ENCODE measurements around the gene ADAM17.

ADAM17 gene

GRCh38 chr2:9490789-9491188 is 64.8 kb downstream of the ADAM17 start:
- Histone ChIP-seq H3K36me3 (peaks cover 96% of the 10 kb centered on the region), H3K9me3 (ENCODE audit: severe bottlenecking) (no peaks in the 10 kb centered on the region), H3K27ac (no peak overlapping the region), H3K4me3 (ENCODE audit: low read depth, low read length) (no peak overlapping the region), H3K27me3 (ENCODE audit: insufficient read depth, low read depth, severe bottlenecking) (no peaks in the 10 kb centered on the region)
- TF ChIP-seq, protein P1, sequence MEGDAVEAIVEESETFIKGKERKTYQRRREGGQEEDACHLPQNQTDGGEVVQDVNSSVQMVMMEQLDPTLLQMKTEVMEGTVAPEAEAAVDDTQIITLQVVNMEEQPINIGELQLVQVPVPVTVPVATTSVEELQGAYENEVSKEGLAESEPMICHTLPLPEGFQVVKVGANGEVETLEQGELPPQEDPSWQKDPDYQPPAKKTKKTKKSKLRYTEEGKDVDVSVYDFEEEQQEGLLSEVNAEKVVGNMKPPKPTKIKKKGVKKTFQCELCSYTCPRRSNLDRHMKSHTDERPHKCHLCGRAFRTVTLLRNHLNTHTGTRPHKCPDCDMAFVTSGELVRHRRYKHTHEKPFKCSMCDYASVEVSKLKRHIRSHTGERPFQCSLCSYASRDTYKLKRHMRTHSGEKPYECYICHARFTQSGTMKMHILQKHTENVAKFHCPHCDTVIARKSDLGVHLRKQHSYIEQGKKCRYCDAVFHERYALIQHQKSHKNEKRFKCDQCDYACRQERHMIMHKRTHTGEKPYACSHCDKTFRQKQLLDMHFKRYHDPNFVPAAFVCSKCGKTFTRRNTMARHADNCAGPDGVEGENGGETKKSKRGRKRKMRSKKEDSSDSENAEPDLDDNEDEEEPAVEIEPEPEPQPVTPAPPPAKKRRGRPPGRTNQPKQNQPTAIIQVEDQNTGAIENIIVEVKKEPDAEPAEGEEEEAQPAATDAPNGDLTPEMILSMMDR (IDR thresholded peaks at IDR 0.05; ENCODE audit: low read depth, low read length), result no peak
- no peak for DNase-seq

DNA sequence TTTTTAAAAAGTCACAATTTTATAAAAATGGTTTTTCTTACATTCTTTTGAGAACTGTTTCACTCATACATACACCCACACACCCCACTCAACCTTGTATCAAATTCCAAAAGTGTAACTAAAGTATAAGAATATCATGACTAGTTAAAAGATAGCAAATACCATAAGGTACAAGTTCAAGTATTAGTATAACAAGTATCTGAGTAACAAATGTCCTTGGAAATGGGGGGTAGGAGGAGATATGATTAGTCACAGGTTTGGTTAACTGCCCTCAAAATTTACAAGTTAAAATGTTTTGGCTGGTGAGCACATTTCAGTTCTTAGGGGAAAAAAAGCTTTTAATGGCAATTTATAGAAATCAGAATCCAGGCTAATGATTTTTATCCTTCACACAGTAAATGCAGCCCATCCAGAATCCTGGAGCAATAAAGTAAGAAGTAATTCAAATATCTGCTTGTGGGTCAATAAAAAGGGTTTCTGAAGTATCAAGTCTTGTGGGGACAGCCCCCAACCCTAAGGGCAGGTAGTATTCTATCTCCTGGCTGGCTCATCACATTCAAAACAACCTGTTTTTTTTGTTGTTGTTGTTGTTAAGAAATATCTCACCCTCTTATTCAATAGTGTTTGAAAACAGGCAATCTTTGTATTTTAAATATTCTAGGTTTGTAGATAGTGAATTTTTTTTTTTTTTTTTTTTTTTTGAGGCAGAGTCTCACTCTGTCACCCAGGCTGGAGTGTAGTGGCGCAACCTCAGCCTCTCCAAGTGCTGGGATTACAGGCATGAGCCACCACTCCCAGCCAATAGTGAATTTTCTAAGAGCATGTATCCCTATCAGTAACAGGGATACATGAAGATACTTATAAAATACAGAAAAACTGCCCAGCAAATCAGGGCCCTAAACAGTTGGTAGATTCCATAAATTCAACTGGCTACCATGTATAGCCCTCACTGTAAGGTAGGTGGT is 66.8 kb downstream of the ADAM17 start:
- H3K4me3 ChIP-seq (ENCODE audit: low read depth, low read length), result no peak overlapping the region
- no peak for DNase-seq
- no peaks in the 10 kb centered on the region for H3K9me3 ChIP-seq (ENCODE audit: severe bottlenecking)
- H3K27ac ChIP-seq, result no peak overlapping the region
- TF ChIP-seq, protein P1 (IDR thresholded peaks at IDR 0.05; ENCODE audit: low read depth, low read length), result no peak
- H3K27me3 ChIP-seq (ENCODE audit: insufficient read depth, low read depth, severe bottlenecking), result no peaks in the 10 kb centered on the region
- peaks cover 99% of the 10 kb centered on the region for H3K36me3 ChIP-seq

GRCh38 chr2:9484533-9484932 is 71.1 kb downstream of the ADAM17 start:
- peak overlapping the region; percentile 26 for H3K27ac ChIP-seq
- peaks cover 97% of the 10 kb centered on the region for H3K36me3 ChIP-seq
- H3K9me3 ChIP-seq (ENCODE audit: severe bottlenecking), result no peaks in the 10 kb centered on the region
- TF ChIP-seq, protein P1 (IDR thresholded peaks at IDR 0.05; ENCODE audit: low read depth, low read length), result no peak
- no peaks in the 10 kb centered on the region for H3K27me3 ChIP-seq (ENCODE audit: insufficient read depth, low read depth, severe bottlenecking)
- peak; percentile 78 for DNase-seq
- H3K4me3 ChIP-seq (ENCODE audit: low read depth, low read length), result no peak overlapping the region

- no peak for DNase-seq
- Histone ChIP-seq H3K9me3 (ENCODE audit: severe bottlenecking) (no peaks in the 10 kb centered on the region), H3K36me3 (peaks cover 96% of the 10 kb centered on the region), H3K27ac (no peak overlapping the region), H3K4me3 (ENCODE audit: low read depth, low read length) (no peak overlapping the region), H3K27me3 (ENCODE audit: insufficient read depth, low read depth, severe bottlenecking) (no peaks in the 10 kb centered on the region)
- TF ChIP-seq, protein P1 (IDR thresholded peaks at IDR 0.05; ENCODE audit: low read depth, low read length), result no peak
These were observed 72.5 kb downstream of the ADAM17 start for GRCh38 chr2:9483107-9483506.

- DNase-seq, result no peak
- TF ChIP-seq, protein P1 (IDR thresholded peaks at IDR 0.05; ENCODE audit: low read depth, low read length), result no peak
- Histone ChIP-seq H3K36me3 (peaks cover 81% of the 10 kb centered on the region), H3K27ac (no peak overlapping the region), H3K27me3 (ENCODE audit: insufficient read depth, low read depth, severe bottlenecking) (no peaks in the 10 kb centered on the region), H3K9me3 (ENCODE audit: severe bottlenecking) (no peaks in the 10 kb centered on the region), H3K4me3 (ENCODE audit: low read depth, low read length) (no peak overlapping the region)
These were observed 75.5 kb downstream of the ADAM17 start for GRCh38 chr2:9480157-9480556.
